ENCODE data around the gene ANKS1B.

Gene ANKS1B

GRCh38 chr12:99005601-99006000, 979.1 kb downstream of the ANKS1B start:
- Histone ChIP-seq H3K27me3 (ENCODE audit: insufficient read depth, low read length, poor library complexity, severe bottlenecking) (no peaks in the 10 kb centered on the region), H3K9ac (ENCODE audit: low read depth, low read length, poor library complexity, severe bottlenecking) (no peak overlapping the region)
- TF ChIP-seq EZH2phosphoT487 (IDR thresholded peaks at IDR 0.05; ENCODE audit: borderline replicate concordance) = no peak
- TF ChIP-seq CTCF (conservative IDR thresholded peaks at IDR 0.05; ENCODE audit: low read length) = no peak

GRCh38 chr12:99004799-99005466, 979.8 kb downstream of the ANKS1B start:
- H2AFZ ChIP-seq (ENCODE audit: low read length) = no peak overlapping the region
- H3K4me2 ChIP-seq (ENCODE audit: low read depth, low read length, poor library complexity, severe bottlenecking) = no peak overlapping the region
- H3K9me2 ChIP-seq (replicated peaks; ENCODE audit: low read depth, low read length) = no peaks in the 10 kb centered on the region
- no peaks in the 10 kb centered on the region for H3K79me2 ChIP-seq (ENCODE audit: insufficient read depth, low read length)
- H3K4me3 ChIP-seq (ENCODE audit: low read length, poor library complexity, severe bottlenecking) = no peak overlapping the region
- H3F3A ChIP-seq (ENCODE audit: low read depth) = no peaks in the 10 kb centered on the region
- no peaks in the 10 kb centered on the region for H3K36me3 ChIP-seq (ENCODE audit: insufficient read depth, low read length)
- H3K9me3 ChIP-seq (ENCODE audit: insufficient read depth, low read depth, low read length) = no peaks in the 10 kb centered on the region
- no peak overlapping the region for H3K9ac ChIP-seq (ENCODE audit: low read depth, low read length, poor library complexity, severe bottlenecking)
- TF ChIP-seq EZH2phosphoT487 (IDR thresholded peaks at IDR 0.05; ENCODE audit: borderline replicate concordance) (no peak), CTCF (conservative IDR thresholded peaks at IDR 0.05; ENCODE audit: low read length) (no peak)
- H3K27me3 ChIP-seq (ENCODE audit: insufficient read depth, low read length, poor library complexity, severe bottlenecking) = no peaks in the 10 kb centered on the region
- H3K4me1 ChIP-seq (ENCODE audit: insufficient read depth, low read length, poor library complexity, severe bottlenecking) = no peaks in the 10 kb centered on the region
- H4K20me1 ChIP-seq (ENCODE audit: insufficient read depth, low read length, poor library complexity, severe bottlenecking) = no peaks in the 10 kb centered on the region

More at GRCh38 chr12:99005601-99006000, 979.1 kb downstream of the ANKS1B start:
- Histone ChIP-seq H3K36me3 (ENCODE audit: insufficient read depth, low read length) (no peaks in the 10 kb centered on the region), H3K4me2 (ENCODE audit: low read depth, low read length, poor library complexity, severe bottlenecking) (no peak overlapping the region), H3K4me1 (ENCODE audit: insufficient read depth, low read length, poor library complexity, severe bottlenecking) (no peaks in the 10 kb centered on the region), H3K4me3 (ENCODE audit: low read length, poor library complexity, severe bottlenecking) (no peak overlapping the region), H3K79me2 (ENCODE audit: insufficient read depth, low read length) (no peaks in the 10 kb centered on the region), H2AFZ (ENCODE audit: low read length) (no peak overlapping the region), H3K9me2 (replicated peaks; ENCODE audit: low read depth, low read length) (no peaks in the 10 kb centered on the region), H3K9me3 (ENCODE audit: insufficient read depth, low read depth, low read length) (no peaks in the 10 kb centered on the region), H4K20me1 (ENCODE audit: insufficient read depth, low read length, poor library complexity, severe bottlenecking) (no peaks in the 10 kb centered on the region), H3F3A (ENCODE audit: low read depth) (no peaks in the 10 kb centered on the region)

- H3F3A ChIP-seq (ENCODE audit: low read depth) = no peaks in the 10 kb centered on the region
- H3K27me3 ChIP-seq (ENCODE audit: insufficient read depth, low read length, poor library complexity, severe bottlenecking) = no peaks in the 10 kb centered on the region
- no peaks in the 10 kb centered on the region for H3K4me1 ChIP-seq (ENCODE audit: insufficient read depth, low read length, poor library complexity, severe bottlenecking)
- no peaks in the 10 kb centered on the region for H3K9me2 ChIP-seq (replicated peaks; ENCODE audit: low read depth, low read length)
- H3K9ac ChIP-seq (ENCODE audit: low read depth, low read length, poor library complexity, severe bottlenecking) = no peak overlapping the region
- no peaks in the 10 kb centered on the region for H3K79me2 ChIP-seq (ENCODE audit: insufficient read depth, low read length)
- TF ChIP-seq CTCF (conservative IDR thresholded peaks at IDR 0.05; ENCODE audit: low read length) (no peak), EZH2phosphoT487 (IDR thresholded peaks at IDR 0.05; ENCODE audit: borderline replicate concordance) (no peak)
- no peaks in the 10 kb centered on the region for H4K20me1 ChIP-seq (ENCODE audit: insufficient read depth, low read length, poor library complexity, severe bottlenecking)
- H3K9me3 ChIP-seq (ENCODE audit: insufficient read depth, low read depth, low read length) = no peaks in the 10 kb centered on the region
- H2AFZ ChIP-seq (ENCODE audit: low read length) = no peak overlapping the region
- no peak overlapping the region for H3K4me2 ChIP-seq (ENCODE audit: low read depth, low read length, poor library complexity, severe bottlenecking)
- no peaks in the 10 kb centered on the region for H3K36me3 ChIP-seq (ENCODE audit: insufficient read depth, low read length)
- no peak overlapping the region for H3K4me3 ChIP-seq (ENCODE audit: low read length, poor library complexity, severe bottlenecking)
Measured at GRCh38 chr12:99002731-99003130, 982.0 kb downstream of the ANKS1B start.
